Panc1 (cell line): ENCODE results near the gene ATAD2B. TPM values are rescaled to one million over a fixed set of nuclear protein-coding genes. Genes with fewer than 3 reads are reported as not detected.

Experiments used
- ATAC-seq: fragments of 200-7000 bp; cut with Tn5 transposase; 2 replicates; pipeline ENCODE4 v1.9.1; 2020; ENCODE audit warnings: mild to moderate bottlenecking, moderate library complexity
- BruUV-seq: library from RNA; stranded (reverse); fragments of 400-500 nt; replicated peaks from 2 replicates; lab custom pipeline; 2021; lab: Mats Ljungman, UMichigan
- CTCF ChIA-PET: fragments of 300-600 bp; sonication (Branson Sonifier 250); formaldehyde crosslinking; loops from one replicate; lab custom pipeline; 2022; ENCODE audit warnings: antibody characterized with exemption; lab: Charles Lee
- POLR2A ChIA-PET: fragments of 300-600 bp; sonication (Branson Sonifier 250); formaldehyde crosslinking; loops from one replicate; lab custom pipeline; 2022; ENCODE audit warnings: antibody characterized with exemption; lab: Charles Lee
- DNase-seq: peaks from one replicate; pipeline ENCODE4 v3.0.0-alpha.2; 2010; ENCODE audit warnings: low read depth, low spot score
- H3K27ac ChIP-seq: 2 replicates; pipeline ENCODE4 v1.5.1; 2011; ENCODE audit warnings: mild to moderate bottlenecking, low read length, inconsistent platforms
- H3K27me3 ChIP-seq: fragments of 200-500 bp; sonication (Bioruptor generic); 2 replicates; pipeline ENCODE4 v1.6.0; 2014; ENCODE audit warnings: low read length, inconsistent platforms; ENCODE audit not compliant: control insufficient read depth, insufficient read depth
- H3K36me3 ChIP-seq: fragments of 200-500 bp; sonication (Bioruptor generic); 2 replicates; pipeline ENCODE4 v1.5.1; 2014; ENCODE audit warnings: inconsistent platforms, mild to moderate bottlenecking, low read length, moderate library complexity; ENCODE audit not compliant: control insufficient read depth, insufficient read depth
- H3K4me1 ChIP-seq: 2 replicates; pipeline ENCODE4 v1.5.1; 2011; ENCODE audit warnings: inconsistent platforms, mild to moderate bottlenecking, low read length, moderate library complexity; ENCODE audit not compliant: control insufficient read depth, insufficient read depth
- H3K4me3 ChIP-seq, 2 experiments: 2 replicates each; pipeline ENCODE4 v1.5.1; 2011 to 2012; ENCODE audit warnings: low read depth in 2 of 2, low read length in 2 of 2, mild to moderate bottlenecking in 2 of 2, inconsistent platforms in 1 of 2, moderate library complexity in 1 of 2
- H3K9me3 ChIP-seq: fragments of 200-500 bp; sonication (Bioruptor generic); 2 replicates; pipeline ENCODE4 v1.5.1; 2014; ENCODE audit warnings: low read depth, mild to moderate bottlenecking, inconsistent platforms, low read length, moderate library complexity; ENCODE audit not compliant: control insufficient read depth, insufficient read depth
- POLR2AphosphoS5 ChIP-seq: IDR thresholded peaks from 2 replicates; pipeline ENCODE4 v1.6.1; 2012; ENCODE audit warnings: mild to moderate bottlenecking, low read depth, low read length, moderate library complexity
- SIN3A ChIP-seq: IDR thresholded peaks from 2 replicates; pipeline ENCODE4 v1.6.1; 2012; ENCODE audit warnings: low read depth, mild to moderate bottlenecking, low read length, moderate library complexity, borderline replicate concordance; ENCODE audit not compliant: insufficient read depth
- TCF7L2 ChIP-seq: IDR thresholded peaks from 2 replicates; pipeline ENCODE4 v1.6.1; 2011; ENCODE audit warnings: mild to moderate bottlenecking, low read depth, low read length, inconsistent platforms
- in situ Hi-C: cut with HindIII; loops from 2 replicates; pipeline ENCODE4 v1.10.0; 2016; ENCODE audit warnings: low sequenced_read_pairs, low pct_unique_long_range_greater_than_20kb
- intact Hi-C: fragments of 100-400 bp; cut with micrococcal nuclease; formaldehyde crosslinking; loops from one replicate; pipeline ENCODE4 v1.10.0; 2022; ENCODE audit not compliant: unreplicated experiment
- total RNA-seq: library from RNA; stranded (reverse); gene quantifications from one replicate; pipeline ENCODE4 v1.2.1, GENCODE V29; 2021; ENCODE audit not compliant: unreplicated experiment
- TF ChIP-seq, protein P1 (sequence below): fragments of 450-650 bp; IDR thresholded peaks from 2 replicates; pipeline ENCODE4 v1.5.1; 2017; ENCODE audit warnings: mild to moderate bottlenecking
- TF ChIP-seq, protein P2 (sequence below), 2 experiments: IDR thresholded peaks; 2 replicates each; pipeline ENCODE4 v1.6.1; 2011 to 2012; ENCODE audit warnings: low read depth in 2 of 2, control low read depth in 1 of 2, low read length in 1 of 2, mild to moderate bottlenecking in 1 of 2, moderate library complexity in 1 of 2; ENCODE audit not compliant: insufficient read depth in 1 of 2

The ATAD2B gene
- total RNA-seq, 1 experiment from 2014 or later, result 17.9 TPM

DNA sequence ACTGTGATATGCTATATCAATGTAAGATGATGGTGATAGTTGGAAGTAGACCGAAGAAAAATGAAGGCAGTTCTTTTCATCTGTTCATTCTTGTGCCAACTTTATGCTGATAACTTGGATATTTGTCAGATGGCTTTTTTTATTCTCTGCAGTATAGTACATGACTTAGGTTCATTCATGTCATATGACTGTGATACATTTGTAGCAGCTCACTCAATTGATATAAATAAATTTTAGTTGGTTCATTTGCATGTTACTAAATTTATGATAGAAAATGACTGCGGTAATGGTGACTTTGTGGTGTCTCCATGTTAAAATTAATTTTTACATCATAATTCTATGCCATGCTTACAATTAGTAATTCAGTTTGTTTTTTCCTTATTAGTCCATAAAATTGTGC, 20.4 kb upstream of the ATAD2B start:
- Histone ChIP-seq H3K9me3 (no peaks in the 10 kb centered on the region), H3K4me3 (no peak overlapping the region), H3K4me1 (0 out of 2 replicates have a peak, but pooled peaks cover 2% of the 10 kb centered on the region), H3K36me3 (no peaks in the 10 kb centered on the region), H3K27ac (no peak overlapping the region), H3K27me3 (no peaks in the 10 kb centered on the region)
- no peak for DNase-seq
- no peak for TF ChIP-seq SIN3A
- no peak for TF ChIP-seq TCF7L2
- TF ChIP-seq, protein P1, sequence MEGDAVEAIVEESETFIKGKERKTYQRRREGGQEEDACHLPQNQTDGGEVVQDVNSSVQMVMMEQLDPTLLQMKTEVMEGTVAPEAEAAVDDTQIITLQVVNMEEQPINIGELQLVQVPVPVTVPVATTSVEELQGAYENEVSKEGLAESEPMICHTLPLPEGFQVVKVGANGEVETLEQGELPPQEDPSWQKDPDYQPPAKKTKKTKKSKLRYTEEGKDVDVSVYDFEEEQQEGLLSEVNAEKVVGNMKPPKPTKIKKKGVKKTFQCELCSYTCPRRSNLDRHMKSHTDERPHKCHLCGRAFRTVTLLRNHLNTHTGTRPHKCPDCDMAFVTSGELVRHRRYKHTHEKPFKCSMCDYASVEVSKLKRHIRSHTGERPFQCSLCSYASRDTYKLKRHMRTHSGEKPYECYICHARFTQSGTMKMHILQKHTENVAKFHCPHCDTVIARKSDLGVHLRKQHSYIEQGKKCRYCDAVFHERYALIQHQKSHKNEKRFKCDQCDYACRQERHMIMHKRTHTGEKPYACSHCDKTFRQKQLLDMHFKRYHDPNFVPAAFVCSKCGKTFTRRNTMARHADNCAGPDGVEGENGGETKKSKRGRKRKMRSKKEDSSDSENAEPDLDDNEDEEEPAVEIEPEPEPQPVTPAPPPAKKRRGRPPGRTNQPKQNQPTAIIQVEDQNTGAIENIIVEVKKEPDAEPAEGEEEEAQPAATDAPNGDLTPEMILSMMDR, result no peak
- TF ChIP-seq, protein P2, sequence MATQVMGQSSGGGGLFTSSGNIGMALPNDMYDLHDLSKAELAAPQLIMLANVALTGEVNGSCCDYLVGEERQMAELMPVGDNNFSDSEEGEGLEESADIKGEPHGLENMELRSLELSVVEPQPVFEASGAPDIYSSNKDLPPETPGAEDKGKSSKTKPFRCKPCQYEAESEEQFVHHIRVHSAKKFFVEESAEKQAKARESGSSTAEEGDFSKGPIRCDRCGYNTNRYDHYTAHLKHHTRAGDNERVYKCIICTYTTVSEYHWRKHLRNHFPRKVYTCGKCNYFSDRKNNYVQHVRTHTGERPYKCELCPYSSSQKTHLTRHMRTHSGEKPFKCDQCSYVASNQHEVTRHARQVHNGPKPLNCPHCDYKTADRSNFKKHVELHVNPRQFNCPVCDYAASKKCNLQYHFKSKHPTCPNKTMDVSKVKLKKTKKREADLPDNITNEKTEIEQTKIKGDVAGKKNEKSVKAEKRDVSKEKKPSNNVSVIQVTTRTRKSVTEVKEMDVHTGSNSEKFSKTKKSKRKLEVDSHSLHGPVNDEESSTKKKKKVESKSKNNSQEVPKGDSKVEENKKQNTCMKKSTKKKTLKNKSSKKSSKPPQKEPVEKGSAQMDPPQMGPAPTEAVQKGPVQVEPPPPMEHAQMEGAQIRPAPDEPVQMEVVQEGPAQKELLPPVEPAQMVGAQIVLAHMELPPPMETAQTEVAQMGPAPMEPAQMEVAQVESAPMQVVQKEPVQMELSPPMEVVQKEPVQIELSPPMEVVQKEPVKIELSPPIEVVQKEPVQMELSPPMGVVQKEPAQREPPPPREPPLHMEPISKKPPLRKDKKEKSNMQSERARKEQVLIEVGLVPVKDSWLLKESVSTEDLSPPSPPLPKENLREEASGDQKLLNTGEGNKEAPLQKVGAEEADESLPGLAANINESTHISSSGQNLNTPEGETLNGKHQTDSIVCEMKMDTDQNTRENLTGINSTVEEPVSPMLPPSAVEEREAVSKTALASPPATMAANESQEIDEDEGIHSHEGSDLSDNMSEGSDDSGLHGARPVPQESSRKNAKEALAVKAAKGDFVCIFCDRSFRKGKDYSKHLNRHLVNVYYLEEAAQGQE (IDR thresholded peaks at IDR 0.05; ENCODE audit: insufficient read depth in 1 of 2, low read depth in 2 of 2, low read length in 1 of 2), result no peak
- TF ChIP-seq POLR2AphosphoS5, result no peak
- no TSS peak for BruUV-seq
- POLR2A ChIA-PET, result no interaction called here
- CTCF ChIA-PET, result no interaction called here
- intact Hi-C loops (no loop called here), in situ Hi-C loops (no loop called here)
- no peak for ATAC-seq

DNA sequence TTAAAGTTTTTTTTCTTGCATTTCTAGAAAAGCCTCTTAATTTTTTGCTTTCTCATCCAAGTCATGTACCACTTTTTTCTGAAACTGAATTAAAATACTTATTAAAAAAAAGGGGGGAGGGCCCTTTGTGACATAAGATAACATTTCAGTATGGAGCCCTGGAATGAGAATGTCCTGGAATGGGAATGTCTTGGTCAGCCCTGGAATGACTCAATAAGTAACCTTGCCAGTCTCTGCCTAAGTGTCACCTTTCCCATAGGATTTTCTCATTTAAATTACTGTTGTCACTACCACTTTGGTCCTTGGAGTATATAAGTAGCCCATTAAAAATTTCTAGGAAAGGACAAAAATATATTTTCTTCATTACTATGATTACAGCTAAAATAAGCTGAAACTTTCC, 18.1 kb upstream of the ATAD2B start:
- no peak for DNase-seq
- in situ Hi-C loops (no loop called here), intact Hi-C loops (no loop called here)
- Histone ChIP-seq H3K4me3 (no peak overlapping the region), H3K27me3 (no peaks in the 10 kb centered on the region), H3K9me3 (no peaks in the 10 kb centered on the region), H3K36me3 (no peaks in the 10 kb centered on the region), H3K4me1 (peaks cover 9% of the 10 kb centered on the region; the same call in 1 of the 2 replicates), H3K27ac (no peak overlapping the region)
- TF ChIP-seq TCF7L2, result no peak
- TF ChIP-seq, protein P2 (IDR thresholded peaks at IDR 0.05; ENCODE audit: insufficient read depth in 1 of 2, low read depth in 2 of 2, low read length in 1 of 2), result no peak
- TF ChIP-seq, protein P1, result no peak
- no peak for TF ChIP-seq POLR2AphosphoS5
- no peak for TF ChIP-seq SIN3A
- ATAC-seq, result no peak
- POLR2A ChIA-PET, result no interaction called here
- CTCF ChIA-PET, result no interaction called here
- no TSS peak for BruUV-seq
